RPMI7951 (cell line): Measurements from ENCODE around the gene TXLNG. TPM values are rescaled to one million over a fixed set of nuclear protein-coding genes. Genes with fewer than 3 reads are reported as not detected.
A peak's percentile ranks its signal among the peaks of the same experiment; 100 is the strongest.

Experiments used
- DNase-seq: peaks from one replicate; pipeline ENCODE4 v3.0.0-alpha.2; 2012; ENCODE audit warnings: low read depth
- total RNA-seq: library from RNA; depleted of rRNA; stranded (reverse); fragments of >200 nt; shearing (Covaris generic); gene quantifications from 2 replicates; pipeline ENCODE4 v1.2.3, GENCODE V29; 2014; rRNA removed

TXLNG gene
- total RNA-seq, 1 experiment from 2014 or later = 10.3 TPM

DNA sequence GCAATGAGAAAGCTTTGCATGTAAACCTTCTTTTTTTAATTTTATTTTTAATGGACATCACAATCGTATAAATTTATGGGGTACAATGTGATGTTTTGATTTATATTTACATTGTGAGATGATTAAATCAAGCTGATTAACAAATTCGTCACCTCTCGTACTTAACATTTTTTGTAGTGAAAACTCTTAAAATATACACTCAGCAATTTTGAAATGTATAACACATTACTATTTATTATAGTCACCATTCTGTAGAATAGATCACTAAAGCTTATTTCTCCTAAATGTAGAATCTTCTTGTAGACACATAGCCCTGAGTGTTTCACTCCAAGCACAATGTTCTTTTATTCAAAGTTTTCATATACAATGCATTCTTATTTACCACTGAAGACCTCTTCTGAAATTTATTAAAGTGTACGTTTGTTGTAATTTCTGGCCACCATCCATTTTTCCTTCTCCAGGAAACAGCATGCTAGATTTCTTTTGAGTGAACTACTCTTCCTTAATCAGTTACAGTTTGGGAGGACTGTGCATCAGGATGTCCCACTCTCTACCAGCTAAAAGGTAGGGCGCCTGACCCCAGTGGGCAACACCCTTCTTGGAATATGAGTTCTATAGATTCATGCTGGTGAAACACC lies 88.3 kb downstream of the TXLNG start:
- DNase-seq = no peak

DNA sequence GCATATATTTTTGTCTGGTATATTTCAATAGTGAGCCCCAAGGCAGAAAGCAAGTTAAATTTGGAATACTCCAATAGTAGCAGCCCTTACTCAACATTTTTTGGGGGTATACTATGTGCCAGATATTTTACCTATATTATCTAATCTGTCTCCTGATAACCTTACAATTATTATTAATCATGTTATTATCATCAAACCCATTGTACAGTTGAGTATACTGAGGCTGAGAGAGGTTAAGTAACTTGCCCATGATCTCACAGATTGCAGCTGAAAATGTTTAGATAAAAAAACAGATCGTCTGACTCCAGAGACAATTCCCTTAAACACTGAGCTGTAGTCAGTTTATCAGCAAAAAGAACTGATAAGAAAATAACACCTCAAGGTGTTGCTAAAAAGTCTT lies 90.4 kb downstream of the TXLNG start:
- no peak for DNase-seq

DNA sequence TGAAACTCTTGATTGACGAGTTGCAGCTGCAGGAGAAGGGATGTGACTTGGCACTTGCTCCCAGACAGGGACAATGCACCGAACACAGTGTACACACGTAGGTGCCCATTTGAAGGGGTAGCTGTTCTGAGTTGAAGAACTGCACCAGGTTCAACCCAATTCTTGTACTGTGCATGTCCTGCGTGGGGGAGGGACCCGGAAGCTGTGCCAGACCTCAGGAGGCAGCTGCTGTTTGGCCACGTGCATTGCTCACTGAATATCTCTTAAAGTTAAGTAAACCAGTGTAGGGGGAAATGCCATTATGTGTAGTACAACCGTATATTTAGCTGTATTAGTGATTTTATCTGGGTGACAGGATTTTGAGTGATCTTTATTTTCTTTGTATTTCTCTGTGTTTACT lies 95.9 kb downstream of the TXLNG start:
- DNase-seq = peak; percentile 29

DNA sequence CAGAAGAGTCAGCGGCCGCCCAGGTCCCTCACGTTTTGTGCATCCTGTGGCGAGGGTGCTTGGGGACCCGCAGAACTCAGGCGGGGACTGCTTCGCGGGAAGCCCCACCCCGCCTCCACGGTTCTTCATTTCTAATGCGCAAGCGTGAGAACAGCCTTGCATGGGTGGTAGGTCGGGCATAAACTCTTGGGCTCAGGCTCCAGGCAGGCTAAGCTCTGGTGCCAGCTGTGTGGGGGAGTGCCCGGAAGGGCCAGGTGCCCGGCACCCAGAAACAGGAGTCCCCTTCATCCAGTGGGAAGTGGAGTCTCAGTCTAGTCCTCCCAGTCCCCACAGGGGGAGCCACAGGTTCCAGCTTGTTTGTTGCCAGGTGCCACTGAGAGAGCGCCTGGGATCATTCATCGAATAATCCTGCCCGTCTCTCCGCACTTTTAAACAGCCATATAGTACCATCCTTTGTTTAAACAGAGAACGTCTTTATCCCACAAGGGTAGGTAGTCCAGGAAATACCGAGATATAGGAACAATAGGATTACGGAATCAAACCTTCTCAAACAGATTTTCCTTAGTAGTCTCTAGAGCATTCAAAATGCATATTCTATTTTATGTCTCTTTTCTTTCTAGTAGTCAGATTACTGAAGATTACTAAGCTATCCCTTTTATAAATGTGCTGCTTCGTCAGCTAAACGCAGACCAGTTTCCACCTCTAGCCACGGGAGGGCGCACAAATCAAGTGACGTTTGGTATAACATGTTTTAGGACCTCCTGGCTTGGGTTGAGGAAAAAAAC lies 96.6 kb downstream of the TXLNG start:
- DNase-seq = peak; percentile 61

DNA sequence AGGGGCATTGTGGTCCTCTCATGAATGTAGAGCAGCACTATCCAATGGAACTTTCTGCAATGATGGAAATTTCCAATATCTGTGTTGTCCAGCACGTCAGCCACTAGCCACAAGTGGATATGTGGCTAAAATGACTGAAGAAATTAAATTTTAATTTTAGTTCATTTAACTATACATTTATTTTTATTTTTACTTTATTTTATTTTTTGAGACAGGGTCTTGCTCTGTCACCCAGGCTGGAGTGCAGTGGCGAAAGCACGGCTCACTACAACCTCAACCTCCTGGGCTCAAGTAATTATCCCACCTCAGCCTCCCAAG lies 97.2 kb downstream of the TXLNG start:
- no peak for DNase-seq

DNA sequence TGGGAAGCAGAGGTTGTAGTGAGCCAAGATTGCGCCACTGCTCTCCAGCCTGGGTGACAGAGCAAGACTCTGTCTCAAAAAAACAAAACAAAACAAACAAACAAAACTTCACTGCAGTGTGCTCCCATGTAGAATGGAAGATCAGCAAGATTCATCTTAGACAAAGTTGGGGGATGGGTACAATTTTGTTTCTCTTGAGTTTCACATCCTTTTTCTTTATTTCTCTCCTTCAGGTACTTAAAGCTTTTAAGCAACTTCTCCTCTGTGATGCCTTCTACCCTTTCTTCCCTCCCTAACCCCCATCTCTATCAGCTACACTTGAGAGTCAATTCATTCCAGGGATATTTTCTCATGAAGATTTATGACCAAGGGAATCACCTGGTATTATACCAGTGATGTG lies 99.4 kb downstream of the TXLNG start:
- no peak for DNase-seq

DNA sequence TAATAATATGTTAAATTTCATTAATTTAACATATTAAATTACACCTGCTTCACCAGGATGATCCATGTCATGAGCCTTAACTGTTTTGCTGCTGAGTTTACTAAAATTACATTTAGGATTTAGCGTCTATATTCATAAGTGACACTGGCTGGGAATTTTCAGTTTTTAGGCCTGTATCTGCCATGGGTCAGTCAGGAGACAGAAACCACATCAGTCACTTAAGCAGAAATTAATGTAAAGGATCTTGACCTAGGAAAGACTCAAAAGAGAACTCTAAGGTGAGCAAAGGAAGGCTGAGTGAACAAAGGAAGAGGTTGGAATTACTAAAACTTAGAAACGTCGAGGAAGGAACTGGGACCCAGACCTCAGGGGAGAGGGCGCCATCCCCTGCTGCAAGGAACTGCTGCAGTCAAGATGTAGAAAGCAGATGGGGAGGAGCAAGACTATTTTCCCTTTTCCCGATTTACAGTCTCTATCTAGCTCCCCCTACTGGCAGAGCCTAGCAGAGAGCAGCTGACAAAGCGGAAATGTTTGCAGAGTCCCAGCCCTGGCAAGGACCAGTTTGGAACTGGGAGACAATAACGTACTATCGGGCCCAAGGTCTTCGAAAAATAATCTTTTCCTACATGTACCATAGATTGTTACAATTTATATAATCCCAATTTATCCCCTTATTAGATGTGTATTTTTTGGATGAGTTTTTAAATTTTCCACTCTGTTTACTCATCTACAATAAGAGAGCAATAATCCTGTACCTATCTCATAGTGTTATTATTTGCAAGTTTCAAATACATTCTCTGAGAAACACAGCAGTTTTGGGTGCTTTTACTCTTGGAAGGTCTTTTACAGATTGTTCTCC lies 106.5 kb downstream of the TXLNG start:
- peak; percentile 75 for DNase-seq

Other genes with a start within 250 kb of the TXLNG start
- gene S100G, start 136.3 kb upstream of the TXLNG start, total RNA-seq = not detected in 2 replicates
- 17.9 TPM in 2 replicates for gene CTPS2, start 73.8 kb upstream of the TXLNG start, total RNA-seq
- gene SYAP1, start 66.9 kb upstream of the TXLNG start, total RNA-seq = 26.7 and 28.1 TPM in 2 replicates
- gene RBBP7, start 83.9 kb downstream of the TXLNG start, total RNA-seq = 177 and 260 TPM in 2 replicates
- gene REPS2, start 160.2 kb downstream of the TXLNG start, total RNA-seq = 1.1 and 1.2 TPM in 2 replicates